ENCODE data around the gene PPP1R26.
"Not testable (repeated sequence)": the region's sequence is repeated elsewhere in the genome, so short reads cannot be mapped to it uniquely, and the experiment has no call there.

PPP1R26 gene

GRCh38 chr9:135479469-135480052 lies at the start of gene PPP1R26:
Gene PPP1R26, plus strand, starts transcription at chr9:135479782. Its CDS starts 4,729 bp downstream, at chr9:135484511.
- peak within 1 kb of the TSS; percentile 96 for H3K4me2 ChIP-seq
- peaks cover 8% of the 10 kb centered on the region; the same call in 1 of the 2 replicates for H3K36me3 ChIP-seq
- H3K9ac ChIP-seq: peak within 1 kb of the TSS; percentile 67
- H4K20me1 ChIP-seq: peaks cover 60% of the 10 kb centered on the region
- peaks cover 64% of the 10 kb centered on the region for H3K27me3 ChIP-seq
- H3K4me3 ChIP-seq: peak within 1 kb of the TSS; percentile 83
- H3K9me3 ChIP-seq: no peaks in the 10 kb centered on the region
- H3K27ac ChIP-seq: no peak within 1 kb of the TSS
- no peak for TF ChIP-seq Cebpa-rat (IDR thresholded peaks at IDR 0.05)
- peaks cover 21% of the 10 kb centered on the region for H3K4me1 ChIP-seq

- Histone ChIP-seq H3K9me3 (peaks cover 26% of the 10 kb centered on the region), H3K27me3 (no peaks in the 10 kb centered on the region), H3K4me3 (no peak overlapping the region), H3K27ac (no peak overlapping the region), H3K9ac (no peak overlapping the region), H3K4me2 (no peak overlapping the region), H3K36me3 (no peaks in the 10 kb centered on the region), H4K20me1 (no peaks in the 10 kb centered on the region), H3K4me1 (no peaks in the 10 kb centered on the region)
- TF ChIP-seq Cebpa-rat (IDR thresholded peaks at IDR 0.05): no peak
Measured at GRCh38 chr9:135437259-135437658, 42.3 kb upstream of the PPP1R26 start.

- H3K4me2 ChIP-seq, H3K4me1 ChIP-seq, H4K20me1 ChIP-seq, H3K27ac ChIP-seq, H3K9ac ChIP-seq, H3K4me3 ChIP-seq, H3K36me3 ChIP-seq, H3K27me3 ChIP-seq: not testable (repeated sequence)
- peaks cover 26% of the 10 kb centered on the region for H3K9me3 ChIP-seq
Measured at GRCh38 chr9:135437696-135438095, 41.9 kb upstream of the PPP1R26 start.

- not testable (repeated sequence) for H4K20me1 ChIP-seq, H3K27ac ChIP-seq, H3K36me3 ChIP-seq, H3K9ac ChIP-seq, H3K27me3 ChIP-seq, H3K4me2 ChIP-seq, H3K4me3 ChIP-seq, H3K4me1 ChIP-seq
- peaks cover 26% of the 10 kb centered on the region for H3K9me3 ChIP-seq
Measured at GRCh38 chr9:135438581-135439232, 40.9 kb upstream of the PPP1R26 start.

- not testable (repeated sequence) for H3K9ac ChIP-seq, H3K4me1 ChIP-seq, H3K27ac ChIP-seq, H3K4me3 ChIP-seq, H4K20me1 ChIP-seq, H3K27me3 ChIP-seq, H3K4me2 ChIP-seq, H3K36me3 ChIP-seq
- peaks cover 26% of the 10 kb centered on the region for H3K9me3 ChIP-seq
Measured at GRCh38 chr9:135439514-135439913, 40.1 kb upstream of the PPP1R26 start.

GRCh38 chr9:135439916-135440315 lies 39.7 kb upstream of the PPP1R26 start:
- Histone ChIP-seq H3K4me2 (no peak overlapping the region), H3K9ac (no peak overlapping the region), H3K4me3 (no peak overlapping the region), H3K4me1 (no peaks in the 10 kb centered on the region), H3K27ac (no peak overlapping the region), H3K27me3 (no peaks in the 10 kb centered on the region), H3K9me3 (peaks cover 26% of the 10 kb centered on the region), H4K20me1 (no peaks in the 10 kb centered on the region), H3K36me3 (no peaks in the 10 kb centered on the region)
- no peak for TF ChIP-seq Cebpa-rat (IDR thresholded peaks at IDR 0.05)

- Histone ChIP-seq H3K9ac (no peak overlapping the region), H3K4me1 (no peaks in the 10 kb centered on the region), H3K27me3 (no peaks in the 10 kb centered on the region), H3K36me3 (no peaks in the 10 kb centered on the region), H3K4me2 (no peak overlapping the region), H3K27ac (no peak overlapping the region), H3K4me3 (no peak overlapping the region), H4K20me1 (no peaks in the 10 kb centered on the region), H3K9me3 (peaks cover 23% of the 10 kb centered on the region)
- no peak for TF ChIP-seq Cebpa-rat (IDR thresholded peaks at IDR 0.05)
Measured at GRCh38 chr9:135440620-135441019, 39.0 kb upstream of the PPP1R26 start.

- not testable (repeated sequence) for H3K4me3 ChIP-seq, H3K4me1 ChIP-seq, H3K27me3 ChIP-seq, H3K36me3 ChIP-seq, H3K4me2 ChIP-seq, H4K20me1 ChIP-seq, H3K9ac ChIP-seq, H3K27ac ChIP-seq
- H3K9me3 ChIP-seq: peaks cover 18% of the 10 kb centered on the region
Measured at GRCh38 chr9:135441105-135442071, 38.2 kb upstream of the PPP1R26 start.

GRCh38 chr9:135442075-135442474 lies 37.5 kb upstream of the PPP1R26 start:
- H3K4me2 ChIP-seq: no peak overlapping the region
- H4K20me1 ChIP-seq: no peaks in the 10 kb centered on the region
- no peaks in the 10 kb centered on the region for H3K36me3 ChIP-seq
- H3K9ac ChIP-seq: no peak overlapping the region
- TF ChIP-seq Cebpa-rat (IDR thresholded peaks at IDR 0.05): no peak
- H3K27ac ChIP-seq: no peak overlapping the region
- peaks cover 11% of the 10 kb centered on the region for H3K9me3 ChIP-seq
- no peak overlapping the region for H3K4me3 ChIP-seq
- H3K4me1 ChIP-seq: no peaks in the 10 kb centered on the region; the same call in 1 of the 2 replicates
- no peaks in the 10 kb centered on the region for H3K27me3 ChIP-seq

Data from BLaER1 (cell line).